BLaER1 (cell line): ENCODE results near the gene NPR3.
A peak's percentile ranks its signal among the peaks of the same experiment; 100 is the strongest.

Experiments
- H3K27ac ChIP-seq: shearing (Covaris generic); formaldehyde crosslinking; 2 replicates; pipeline ENCODE4 v1.8.1; 2022
- H3K27me3 ChIP-seq: shearing (Covaris generic); formaldehyde crosslinking; 2 replicates; pipeline ENCODE4 v1.8.1; 2022
- H3K36me3 ChIP-seq: shearing (Covaris generic); formaldehyde crosslinking; 2 replicates; pipeline ENCODE4 v1.8.1; 2022
- H3K4me1 ChIP-seq: shearing (Covaris generic); formaldehyde crosslinking; 2 replicates; pipeline ENCODE4 v1.8.1; 2022
- H3K4me2 ChIP-seq: shearing (Covaris generic); formaldehyde crosslinking; 2 replicates; pipeline ENCODE4 v1.8.1; 2022
- H3K4me3 ChIP-seq: shearing (Covaris generic); formaldehyde crosslinking; 2 replicates; pipeline ENCODE4 v1.8.1; 2022
- H3K9ac ChIP-seq: shearing (Covaris generic); formaldehyde crosslinking; 2 replicates; pipeline ENCODE4 v1.8.1; 2022
- H3K9me3 ChIP-seq: shearing (Covaris generic); formaldehyde crosslinking; 2 replicates; pipeline ENCODE4 v1.8.1; 2022
- H4K20me1 ChIP-seq: shearing (Covaris generic); formaldehyde crosslinking; 2 replicates; pipeline ENCODE4 v1.8.1; 2022
- Cebpa-rat ChIP-seq: shearing (Covaris generic); IDR thresholded peaks from 2 replicates; pipeline ENCODE4 v1.8.1; 2022

NPR3 gene

DNA sequence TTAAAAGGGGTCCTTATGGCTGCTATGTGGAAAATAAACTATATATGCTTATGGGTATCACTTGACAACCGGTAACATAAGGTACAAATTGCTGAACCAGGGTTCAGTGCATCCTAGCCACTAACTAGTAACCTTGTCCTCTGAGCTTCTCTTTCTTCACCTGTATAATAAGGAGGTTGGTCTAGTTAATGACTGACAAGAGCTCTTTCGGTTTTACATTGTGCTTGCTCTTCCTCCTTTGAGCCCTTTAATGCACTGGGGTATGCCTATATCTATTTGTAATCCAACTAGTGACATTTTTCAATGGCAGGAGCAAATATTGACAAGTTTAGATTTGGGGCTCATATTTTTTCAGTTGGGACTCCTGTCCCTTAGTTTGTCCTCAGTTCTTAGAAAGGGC, 66.1 kb downstream of the NPR3 start:
- Histone ChIP-seq H3K27me3 (no peaks in the 10 kb centered on the region), H3K27ac (no peak overlapping the region), H3K4me2 (no peak overlapping the region), H4K20me1 (no peaks in the 10 kb centered on the region), H3K36me3 (no peaks in the 10 kb centered on the region), H3K9ac (no peak overlapping the region), H3K4me3 (no peak overlapping the region), H3K9me3 (no peaks in the 10 kb centered on the region; the same call in 1 of the 2 replicates), H3K4me1 (peaks cover 6% of the 10 kb centered on the region)
- TF ChIP-seq Cebpa-rat, result no peak

DNA sequence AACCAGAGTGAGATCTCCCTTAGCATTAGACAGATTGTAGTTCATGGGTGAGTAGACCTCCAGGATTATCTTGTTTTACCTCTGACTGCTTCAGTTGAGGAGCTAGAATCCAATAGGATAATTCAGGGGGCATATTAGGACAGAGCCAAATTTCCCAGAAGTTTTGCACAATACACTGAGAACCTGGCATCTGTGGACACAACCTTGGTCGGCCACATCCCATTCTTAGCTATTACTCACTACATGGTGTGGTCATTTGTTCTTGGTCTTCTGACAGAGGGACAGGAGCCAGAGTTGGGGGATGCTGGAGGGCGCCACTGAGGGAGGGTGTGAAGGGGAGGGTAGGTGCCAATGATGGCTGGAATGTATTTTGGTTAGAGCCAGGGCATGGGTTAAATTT, 66.6 kb downstream of the NPR3 start:
- H3K4me1 ChIP-seq, result peaks cover 11% of the 10 kb centered on the region
- no peak overlapping the region for H3K4me3 ChIP-seq
- H3K27ac ChIP-seq, result no peak overlapping the region
- H3K4me2 ChIP-seq, result no peak overlapping the region
- no peaks in the 10 kb centered on the region for H3K27me3 ChIP-seq
- H3K9ac ChIP-seq, result no peak overlapping the region
- no peaks in the 10 kb centered on the region for H3K36me3 ChIP-seq
- H3K9me3 ChIP-seq, result no peaks in the 10 kb centered on the region; the same call in 1 of the 2 replicates
- TF ChIP-seq Cebpa-rat, result no peak
- no peaks in the 10 kb centered on the region for H4K20me1 ChIP-seq

DNA sequence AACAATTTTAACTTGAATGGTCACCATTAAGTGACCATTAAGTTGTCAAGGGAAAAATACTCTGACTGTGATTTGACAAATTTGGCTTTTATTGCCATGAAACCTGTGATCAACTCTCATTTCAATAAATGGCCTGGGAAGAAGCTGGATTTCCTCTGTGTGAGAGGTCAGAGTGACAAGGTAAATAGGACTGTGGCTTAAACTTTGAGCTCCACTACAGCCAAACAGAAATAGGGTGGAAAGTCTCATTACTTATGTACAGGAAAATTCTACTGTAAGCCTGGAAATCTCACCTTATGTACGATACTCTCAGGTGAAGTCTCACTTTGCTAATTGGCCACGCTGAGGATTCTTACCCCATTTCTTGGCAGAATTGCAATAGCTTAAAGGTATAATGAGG, 67.3 kb downstream of the NPR3 start:
- Histone ChIP-seq H3K4me3 (no peak overlapping the region), H3K9ac (no peak overlapping the region), H3K4me2 (no peak overlapping the region), H3K27me3 (no peaks in the 10 kb centered on the region), H3K4me1 (peaks cover 12% of the 10 kb centered on the region), H3K27ac (no peak overlapping the region), H3K9me3 (no peaks in the 10 kb centered on the region; the same call in 1 of the 2 replicates), H4K20me1 (no peaks in the 10 kb centered on the region), H3K36me3 (no peaks in the 10 kb centered on the region)
- TF ChIP-seq Cebpa-rat, result no peak

DNA sequence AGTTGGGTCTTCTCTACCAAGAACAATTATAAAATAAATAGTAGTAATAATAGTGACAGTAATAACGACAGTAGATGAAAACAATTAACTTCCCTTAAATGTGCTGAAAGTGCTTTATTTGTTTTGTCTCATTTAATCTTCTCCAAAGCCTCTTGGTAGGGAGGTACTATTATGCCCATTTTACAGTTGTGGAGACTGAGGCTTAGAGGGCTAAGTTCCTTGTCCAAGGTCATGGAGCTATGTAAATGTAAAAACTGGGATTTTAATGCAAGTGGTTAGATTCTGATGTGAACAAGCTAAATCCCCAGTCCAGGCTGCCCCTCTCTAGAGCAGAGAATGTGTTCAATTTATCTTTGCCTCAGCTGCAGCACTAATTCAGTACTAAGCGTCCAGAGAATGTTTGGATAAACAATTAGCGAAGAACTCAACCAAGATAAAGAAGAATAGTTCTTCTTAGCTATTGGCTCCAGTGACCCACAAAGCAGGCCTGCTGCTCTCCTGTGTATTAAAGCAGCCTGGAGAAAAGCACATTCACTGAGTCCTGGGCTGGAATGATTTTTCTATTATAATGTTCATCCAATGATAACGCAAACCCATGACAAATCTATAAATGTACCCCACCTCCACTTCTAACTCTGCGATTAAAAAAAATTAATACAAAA, 68.8 kb downstream of the NPR3 start:
- H3K36me3 ChIP-seq, result no peaks in the 10 kb centered on the region
- no peak overlapping the region for H3K9ac ChIP-seq
- no peak for TF ChIP-seq Cebpa-rat
- H3K4me1 ChIP-seq, result peaks cover 12% of the 10 kb centered on the region
- H3K4me2 ChIP-seq, result no peak overlapping the region
- H3K27ac ChIP-seq, result no peak overlapping the region
- H3K9me3 ChIP-seq, result no peaks in the 10 kb centered on the region; the same call in 1 of the 2 replicates
- H4K20me1 ChIP-seq, result no peaks in the 10 kb centered on the region
- H3K4me3 ChIP-seq, result no peak overlapping the region
- no peaks in the 10 kb centered on the region for H3K27me3 ChIP-seq

DNA sequence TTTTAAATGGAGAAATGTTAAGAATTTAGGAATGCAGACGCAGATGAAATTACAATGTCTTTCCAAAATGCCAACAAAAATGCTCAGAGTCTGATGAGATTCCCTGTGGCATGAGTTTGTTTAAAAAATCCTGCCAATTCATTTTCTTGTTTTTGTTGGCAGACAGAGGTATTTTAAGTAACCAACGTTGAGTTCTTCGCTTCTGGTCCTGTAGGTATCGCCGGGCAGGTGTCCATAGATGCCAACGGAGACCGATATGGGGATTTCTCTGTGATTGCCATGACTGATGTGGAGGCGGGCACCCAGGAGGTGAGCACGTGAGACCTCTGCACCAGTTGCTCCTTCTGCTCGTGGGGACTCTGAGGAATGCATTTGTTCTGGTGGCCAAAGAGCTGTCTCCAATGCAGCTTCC, 69.4 kb downstream of the NPR3 start:
- Histone ChIP-seq H3K36me3 (no peaks in the 10 kb centered on the region), H3K9ac (no peak overlapping the region), H3K4me3 (no peak overlapping the region), H3K4me2 (no peak overlapping the region), H3K4me1 (peaks cover 18% of the 10 kb centered on the region), H3K9me3 (no peaks in the 10 kb centered on the region; the same call in 1 of the 2 replicates), H3K27ac (no peak overlapping the region), H3K27me3 (no peaks in the 10 kb centered on the region), H4K20me1 (no peaks in the 10 kb centered on the region)
- no peak for TF ChIP-seq Cebpa-rat

DNA sequence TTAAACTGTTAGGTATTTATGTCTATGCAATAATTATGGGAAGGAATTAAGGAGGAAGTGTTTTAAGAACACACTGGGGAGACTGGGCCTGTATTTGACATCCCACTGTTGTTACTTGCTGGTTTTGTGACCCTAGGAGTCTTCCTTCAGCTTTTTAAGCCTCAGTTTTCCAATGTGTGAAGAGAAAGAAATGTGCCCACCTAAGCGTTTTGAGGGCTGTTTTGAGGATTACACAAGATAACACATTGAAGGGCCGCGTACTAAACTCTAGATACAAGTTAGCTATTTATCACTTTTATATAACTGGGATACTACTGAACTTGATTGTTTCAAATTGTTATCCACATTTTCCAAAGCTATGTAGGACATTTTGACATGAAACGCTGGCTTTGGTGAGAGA, 72.5 kb downstream of the NPR3 start:
- H3K36me3 ChIP-seq, result no peaks in the 10 kb centered on the region
- H3K27ac ChIP-seq, result no peak overlapping the region
- H3K9me3 ChIP-seq, result no peaks in the 10 kb centered on the region
- H3K9ac ChIP-seq, result no peak overlapping the region
- H3K4me3 ChIP-seq, result no peak overlapping the region
- H3K4me2 ChIP-seq, result no peak overlapping the region
- H3K4me1 ChIP-seq, result peaks cover 27% of the 10 kb centered on the region
- no peak for TF ChIP-seq Cebpa-rat
- no peaks in the 10 kb centered on the region for H4K20me1 ChIP-seq
- H3K27me3 ChIP-seq, result no peaks in the 10 kb centered on the region

DNA sequence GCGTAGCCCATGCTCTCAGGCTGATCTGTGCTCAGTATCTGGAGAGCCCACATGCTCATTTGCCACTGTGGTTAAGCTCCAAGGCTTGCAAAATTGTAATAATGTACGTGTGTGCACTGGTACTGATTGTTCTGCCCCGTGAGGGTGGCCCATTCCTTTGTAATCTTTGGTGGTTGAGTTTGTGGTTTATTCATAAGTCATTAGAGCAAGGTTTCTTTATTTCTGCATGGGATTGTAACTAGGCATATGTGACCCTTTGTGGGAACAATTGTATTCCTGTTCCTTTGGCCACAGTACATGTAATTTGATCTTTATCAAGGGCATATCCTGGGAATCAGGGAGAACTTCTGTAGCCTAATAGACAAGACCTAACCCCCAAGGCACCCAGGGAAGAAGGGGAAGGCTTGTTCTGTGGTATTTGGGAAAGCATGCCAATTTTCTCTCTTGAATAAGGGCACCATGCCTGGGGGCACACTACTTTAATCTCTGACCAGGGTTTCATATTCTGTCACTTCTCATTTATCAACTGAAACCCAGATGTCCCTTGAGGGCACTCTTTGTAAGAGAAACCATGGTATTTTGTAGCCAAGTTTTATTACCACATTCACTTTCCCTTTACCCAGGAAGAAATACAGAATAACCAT, 74.6 kb downstream of the NPR3 start:
- no peaks in the 10 kb centered on the region for H3K9me3 ChIP-seq
- no peak overlapping the region for H3K27ac ChIP-seq
- H3K4me2 ChIP-seq, result peak overlapping the region; percentile 58
- H3K27me3 ChIP-seq, result no peaks in the 10 kb centered on the region
- no peaks in the 10 kb centered on the region for H3K36me3 ChIP-seq
- peaks cover 27% of the 10 kb centered on the region for H3K4me1 ChIP-seq
- H3K4me3 ChIP-seq, result no peak overlapping the region
- no peak for TF ChIP-seq Cebpa-rat
- no peaks in the 10 kb centered on the region for H4K20me1 ChIP-seq
- no peak overlapping the region for H3K9ac ChIP-seq

DNA sequence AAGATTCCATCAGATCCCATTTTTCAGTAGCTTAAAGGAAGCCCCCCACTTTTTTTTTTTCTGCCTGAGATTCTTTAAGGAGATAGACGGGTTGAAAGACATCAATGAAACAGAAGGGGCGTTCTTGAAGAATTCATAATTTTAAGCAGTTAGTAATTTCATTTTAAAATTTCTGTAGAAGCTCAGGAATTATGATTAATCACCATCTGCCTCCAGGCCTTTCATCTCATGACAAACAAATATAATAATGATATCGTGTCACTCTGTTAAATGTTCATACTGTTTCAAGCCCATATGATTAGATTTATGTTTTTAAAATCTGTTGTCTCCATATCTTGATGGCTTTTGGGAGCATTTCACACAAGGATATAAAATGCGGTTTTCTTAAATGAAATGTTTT, 75.2 kb downstream of the NPR3 start:
- Histone ChIP-seq H3K9ac (no peak overlapping the region), H3K9me3 (no peaks in the 10 kb centered on the region), H3K4me2 (peak overlapping the region; percentile 58), H3K36me3 (no peaks in the 10 kb centered on the region), H3K27me3 (no peaks in the 10 kb centered on the region), H3K4me3 (no peak overlapping the region), H3K27ac (no peak overlapping the region), H3K4me1 (peaks cover 27% of the 10 kb centered on the region), H4K20me1 (no peaks in the 10 kb centered on the region)
- TF ChIP-seq Cebpa-rat, result no peak

DNA sequence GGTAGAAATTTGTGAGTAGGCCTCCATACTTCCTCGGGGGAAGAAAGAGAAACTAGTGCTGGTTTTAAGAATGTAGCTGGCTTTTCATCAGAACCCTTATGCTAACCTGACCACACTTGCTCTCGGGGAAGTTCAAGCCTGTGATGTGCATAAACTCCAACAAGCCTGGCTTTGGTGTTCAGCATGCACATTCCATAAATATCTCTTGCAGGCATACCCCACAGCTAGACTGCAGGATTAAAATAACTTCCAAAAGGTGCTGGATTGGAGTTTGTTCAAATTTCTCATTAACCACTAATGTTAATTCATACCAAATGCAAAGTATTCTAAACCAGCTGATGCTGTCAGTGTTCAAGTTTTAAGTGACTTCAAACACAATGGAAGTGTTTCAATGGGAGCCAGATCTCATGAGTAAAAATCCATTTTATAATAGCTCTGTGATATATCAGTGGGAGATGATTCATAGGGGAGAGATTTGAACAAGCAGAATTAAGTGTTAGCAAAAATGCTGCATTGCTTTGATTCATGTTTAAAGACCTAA, 79.4 kb downstream of the NPR3 start:
- H3K4me3 ChIP-seq, result no peak overlapping the region
- TF ChIP-seq Cebpa-rat, result no peak
- peaks cover 10% of the 10 kb centered on the region for H3K4me1 ChIP-seq
- H4K20me1 ChIP-seq, result no peaks in the 10 kb centered on the region
- no peaks in the 10 kb centered on the region for H3K36me3 ChIP-seq
- no peak overlapping the region for H3K4me2 ChIP-seq
- H3K9me3 ChIP-seq, result 0 out of 2 replicates have a peak, but pooled peaks cover 6% of the 10 kb centered on the region
- no peak overlapping the region for H3K27ac ChIP-seq
- H3K27me3 ChIP-seq, result no peaks in the 10 kb centered on the region
- H3K9ac ChIP-seq, result no peak overlapping the region

DNA sequence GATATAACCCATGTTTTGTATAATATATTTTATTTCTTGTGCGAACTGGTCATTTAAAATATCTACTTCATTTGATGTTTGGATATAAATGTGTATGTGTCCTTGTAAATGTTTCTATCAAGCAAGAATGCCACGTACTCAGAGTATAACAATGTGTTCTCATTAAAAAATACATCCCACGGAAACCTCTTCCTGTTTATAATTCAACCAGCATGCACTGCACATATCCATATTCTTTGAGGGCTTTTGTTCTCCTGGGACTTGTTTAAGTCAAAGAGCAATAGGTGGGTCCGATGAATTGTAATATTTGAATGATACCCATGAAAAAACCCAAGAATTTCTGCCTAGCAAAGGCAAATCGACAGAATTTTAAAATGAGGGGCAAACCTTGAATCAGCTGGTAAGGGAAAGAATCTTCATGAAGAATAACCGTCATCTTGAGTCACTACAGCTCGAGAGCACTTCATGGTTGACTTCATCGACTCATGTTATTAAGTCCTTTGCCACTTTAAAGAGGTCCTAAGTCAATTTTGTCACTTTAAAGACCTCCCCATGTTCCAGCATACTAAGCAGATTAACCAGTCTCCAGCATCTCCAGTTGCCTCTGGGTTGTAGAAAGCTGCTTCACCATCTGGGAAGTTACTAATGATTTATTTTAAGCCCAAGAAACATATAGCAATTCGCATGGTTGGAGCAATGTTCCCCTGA, 80.6 kb downstream of the NPR3 start:
- Histone ChIP-seq H3K9me3 (0 out of 2 replicates have a peak, but pooled peaks cover 6% of the 10 kb centered on the region), H3K4me1 (no peaks in the 10 kb centered on the region), H3K36me3 (no peaks in the 10 kb centered on the region), H3K9ac (no peak overlapping the region), H3K4me2 (no peak overlapping the region), H3K27ac (no peak overlapping the region), H4K20me1 (no peaks in the 10 kb centered on the region), H3K4me3 (no peak overlapping the region), H3K27me3 (no peaks in the 10 kb centered on the region)
- TF ChIP-seq Cebpa-rat, result no peak
